ENCODE measurements around the gene TBRG4.

DNA sequence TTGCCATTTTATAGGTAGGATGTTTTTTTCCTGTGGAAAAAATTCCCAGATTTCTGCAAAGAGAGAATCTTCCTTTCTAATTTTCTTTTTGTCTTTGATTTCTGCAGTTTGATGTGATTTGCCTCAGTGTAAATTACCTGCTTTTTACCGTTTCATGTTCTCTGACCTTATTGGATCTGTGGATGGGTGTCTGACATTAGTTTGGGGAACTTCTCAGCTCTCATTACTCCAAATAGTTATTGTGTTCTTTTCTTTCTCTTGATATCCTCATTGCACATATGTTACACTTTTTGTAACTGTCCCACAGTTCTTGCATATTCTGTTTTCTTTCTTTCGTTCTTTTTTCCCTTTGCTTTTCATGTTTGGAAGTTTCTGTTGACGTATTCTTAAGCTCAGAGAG, 51.2 kb downstream of the TBRG4 start:
- TF ChIP-seq, protein P1, sequence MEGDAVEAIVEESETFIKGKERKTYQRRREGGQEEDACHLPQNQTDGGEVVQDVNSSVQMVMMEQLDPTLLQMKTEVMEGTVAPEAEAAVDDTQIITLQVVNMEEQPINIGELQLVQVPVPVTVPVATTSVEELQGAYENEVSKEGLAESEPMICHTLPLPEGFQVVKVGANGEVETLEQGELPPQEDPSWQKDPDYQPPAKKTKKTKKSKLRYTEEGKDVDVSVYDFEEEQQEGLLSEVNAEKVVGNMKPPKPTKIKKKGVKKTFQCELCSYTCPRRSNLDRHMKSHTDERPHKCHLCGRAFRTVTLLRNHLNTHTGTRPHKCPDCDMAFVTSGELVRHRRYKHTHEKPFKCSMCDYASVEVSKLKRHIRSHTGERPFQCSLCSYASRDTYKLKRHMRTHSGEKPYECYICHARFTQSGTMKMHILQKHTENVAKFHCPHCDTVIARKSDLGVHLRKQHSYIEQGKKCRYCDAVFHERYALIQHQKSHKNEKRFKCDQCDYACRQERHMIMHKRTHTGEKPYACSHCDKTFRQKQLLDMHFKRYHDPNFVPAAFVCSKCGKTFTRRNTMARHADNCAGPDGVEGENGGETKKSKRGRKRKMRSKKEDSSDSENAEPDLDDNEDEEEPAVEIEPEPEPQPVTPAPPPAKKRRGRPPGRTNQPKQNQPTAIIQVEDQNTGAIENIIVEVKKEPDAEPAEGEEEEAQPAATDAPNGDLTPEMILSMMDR (IDR thresholded peaks at IDR 0.05; ENCODE audit: low read depth, low read length, poor library complexity, severe bottlenecking): no peak
- TF ChIP-seq EZH2phosphoT487 (IDR thresholded peaks at IDR 0.05; ENCODE audit: borderline replicate concordance, low read length): no peak
